ENCODE results near the gene URB1.

DNA sequence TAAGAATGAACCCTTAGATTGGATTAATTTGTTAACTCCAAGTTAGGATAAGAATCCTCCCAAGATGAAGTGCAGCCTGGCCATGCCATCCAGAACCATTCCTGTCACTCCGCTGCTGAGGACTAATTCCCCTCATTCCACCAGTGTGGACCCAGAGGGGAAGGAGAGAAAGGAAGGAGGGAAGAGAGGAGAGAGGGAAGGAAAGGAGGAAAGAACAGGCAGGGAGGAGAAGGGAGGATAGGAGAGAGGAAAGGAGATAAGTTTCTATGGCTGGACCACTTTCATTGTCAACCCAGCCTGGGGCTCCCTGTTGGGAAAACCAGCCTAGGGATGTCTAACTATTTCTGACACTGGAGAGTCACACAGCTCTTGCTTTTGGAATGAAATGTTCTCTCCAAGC is 89.4 kb downstream of the URB1 start:
- TF ChIP-seq POLR2A (IDR thresholded peaks at IDR 0.05) = no peak
- TF ChIP-seq, protein P1, sequence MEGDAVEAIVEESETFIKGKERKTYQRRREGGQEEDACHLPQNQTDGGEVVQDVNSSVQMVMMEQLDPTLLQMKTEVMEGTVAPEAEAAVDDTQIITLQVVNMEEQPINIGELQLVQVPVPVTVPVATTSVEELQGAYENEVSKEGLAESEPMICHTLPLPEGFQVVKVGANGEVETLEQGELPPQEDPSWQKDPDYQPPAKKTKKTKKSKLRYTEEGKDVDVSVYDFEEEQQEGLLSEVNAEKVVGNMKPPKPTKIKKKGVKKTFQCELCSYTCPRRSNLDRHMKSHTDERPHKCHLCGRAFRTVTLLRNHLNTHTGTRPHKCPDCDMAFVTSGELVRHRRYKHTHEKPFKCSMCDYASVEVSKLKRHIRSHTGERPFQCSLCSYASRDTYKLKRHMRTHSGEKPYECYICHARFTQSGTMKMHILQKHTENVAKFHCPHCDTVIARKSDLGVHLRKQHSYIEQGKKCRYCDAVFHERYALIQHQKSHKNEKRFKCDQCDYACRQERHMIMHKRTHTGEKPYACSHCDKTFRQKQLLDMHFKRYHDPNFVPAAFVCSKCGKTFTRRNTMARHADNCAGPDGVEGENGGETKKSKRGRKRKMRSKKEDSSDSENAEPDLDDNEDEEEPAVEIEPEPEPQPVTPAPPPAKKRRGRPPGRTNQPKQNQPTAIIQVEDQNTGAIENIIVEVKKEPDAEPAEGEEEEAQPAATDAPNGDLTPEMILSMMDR (IDR thresholded peaks at IDR 0.05) = no peak
